ENCODE results near the gene TSC1. TPM values are rescaled to one million over a fixed set of nuclear protein-coding genes. Genes with fewer than 3 reads are reported as not detected.
A peak's percentile ranks its signal among the peaks of the same experiment; 100 is the strongest.

The TSC1 gene
- total RNA-seq, 1 donor from 2014 or later, result 54.4 TPM

DNA sequence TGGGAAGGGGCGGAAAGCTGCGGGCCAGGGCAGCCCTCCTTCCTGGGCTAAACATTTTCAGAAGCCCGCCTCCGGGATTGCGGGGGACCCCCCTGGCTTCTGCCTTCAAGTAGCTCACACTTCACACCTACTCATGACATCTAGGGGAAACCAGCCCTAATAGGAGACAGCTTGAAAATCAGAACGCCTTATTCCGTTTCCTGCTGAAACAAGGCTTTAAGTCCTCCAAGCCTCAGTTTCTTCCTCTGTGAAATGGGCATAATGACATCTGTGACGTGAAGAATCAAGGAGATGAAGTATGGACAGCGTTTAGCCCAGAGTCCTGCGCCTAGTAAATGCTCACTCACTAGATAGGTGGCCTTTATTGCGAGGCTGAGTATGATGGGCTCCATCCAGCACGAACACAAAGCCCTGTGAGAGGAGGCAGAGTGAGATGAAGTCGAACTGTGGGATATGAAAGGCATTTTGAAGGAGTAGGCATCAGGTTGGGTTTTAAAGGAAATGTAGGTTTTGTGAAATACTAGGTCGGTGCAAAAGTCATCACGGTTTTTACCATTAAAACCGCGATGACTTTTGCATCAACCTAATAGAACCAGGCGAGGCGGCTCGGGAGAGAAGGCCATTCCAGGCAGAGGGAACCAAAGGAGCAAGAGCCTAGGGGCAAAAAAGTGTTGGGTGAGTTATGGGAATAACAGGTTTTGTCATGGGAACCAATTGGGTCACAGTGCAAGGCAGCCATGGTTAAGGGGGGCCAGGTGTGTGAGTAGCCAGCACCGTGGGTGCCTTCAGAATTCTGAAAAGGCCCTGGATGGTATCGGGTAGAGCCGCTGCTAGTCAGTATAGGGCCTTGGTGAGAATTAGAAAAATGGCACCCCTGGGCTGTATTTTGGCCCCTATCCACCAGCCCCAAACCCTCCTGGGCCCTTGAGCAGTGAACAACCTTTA is 1.0 kb upstream of the TSC1 start:
- DNase-seq, result no peak
- intact Hi-C loops (cut with micrococcal nuclease), result no loop called here
- ATAC-seq, result no peak

DNA sequence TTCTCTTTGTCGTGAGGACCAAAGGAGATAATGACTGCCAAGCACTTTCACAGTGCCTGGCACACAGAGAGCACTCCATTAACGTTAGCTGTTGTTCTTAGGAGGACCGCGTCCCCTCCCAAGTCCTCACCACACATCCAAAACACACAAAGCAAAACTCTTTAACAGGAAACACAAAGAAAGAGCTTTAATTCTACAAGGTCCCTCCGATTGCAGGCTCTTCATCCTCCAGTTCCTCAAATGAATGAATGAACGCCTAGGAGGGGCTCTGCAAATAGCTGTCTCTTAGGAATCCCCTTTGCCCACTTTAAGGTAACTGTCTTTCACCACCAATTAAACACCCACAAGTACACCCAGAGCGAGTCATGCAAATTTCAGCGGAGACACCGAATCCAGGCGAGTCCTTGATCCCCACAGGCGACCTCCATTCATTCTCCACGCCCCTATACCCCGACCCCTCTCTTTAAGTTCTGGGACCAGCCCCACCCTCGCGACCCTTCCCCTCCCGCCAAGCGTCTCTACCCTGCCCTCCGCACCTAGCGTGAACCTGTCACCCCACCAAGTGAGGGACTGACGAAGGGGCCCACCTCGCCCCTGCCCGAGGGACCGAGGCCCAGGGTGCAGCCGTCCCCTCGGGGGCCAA is 644 bp downstream of the TSC1 start:
- DNase-seq, result no peak
- intact Hi-C loops (cut with micrococcal nuclease), result no loop called here

DNA sequence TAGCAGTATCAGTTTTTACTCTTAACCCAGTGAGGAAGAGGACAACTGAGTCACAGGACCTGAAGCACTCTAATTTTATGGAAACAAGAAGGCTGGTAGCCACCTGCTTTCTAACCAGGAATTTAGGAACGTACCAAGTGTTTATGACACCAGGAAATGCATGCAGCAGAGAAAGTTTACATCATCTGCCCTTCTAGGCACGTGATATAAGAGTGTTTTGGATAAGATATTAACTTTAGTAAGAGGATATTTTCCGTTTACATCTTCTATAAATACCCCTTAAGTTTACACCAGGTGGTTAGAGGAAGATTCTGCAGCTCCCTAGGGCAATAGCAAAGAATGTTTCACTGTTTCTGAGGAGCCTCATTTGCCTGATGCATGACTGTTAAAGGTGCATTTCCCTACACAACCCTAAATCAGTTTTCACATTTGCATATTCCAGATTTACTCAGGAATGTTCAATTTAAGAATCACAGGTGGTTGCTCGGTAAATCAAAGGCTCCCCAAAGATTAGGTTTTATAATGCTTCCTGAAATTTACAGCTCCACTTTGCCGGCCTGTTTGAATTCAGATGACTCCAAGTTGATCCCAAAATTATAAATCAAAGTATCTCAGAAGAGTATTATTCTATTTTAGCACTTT is 1.8 kb downstream of the TSC1 start:
- DNase-seq, result no peak
- no peak for ATAC-seq
- intact Hi-C loops (cut with micrococcal nuclease), result no loop called here

More for the DNA sequence above, 644 bp downstream of the TSC1 start:
- ATAC-seq, result peak; percentile 1

DNA sequence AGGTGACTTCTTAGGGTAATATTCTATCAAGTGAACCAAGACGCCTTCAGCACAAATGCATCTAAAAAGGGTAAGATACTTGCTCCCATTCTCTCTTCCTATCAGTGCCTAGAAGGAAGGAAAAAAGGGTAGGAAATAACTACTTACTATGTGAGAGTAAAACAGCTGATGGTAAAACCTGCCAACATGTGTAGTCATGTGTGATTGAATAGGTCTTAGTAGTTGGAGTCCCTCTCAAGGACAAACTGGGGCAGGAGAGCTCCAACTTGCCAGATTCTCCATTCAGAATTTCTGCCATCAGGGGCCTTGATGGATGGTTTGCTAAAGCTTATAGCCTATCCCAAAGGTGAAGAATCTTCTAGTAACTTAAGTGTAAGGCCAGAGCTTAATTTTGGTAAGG is 5.2 kb downstream of the TSC1 start:
- no peak for DNase-seq
- intact Hi-C loops (cut with micrococcal nuclease), result no loop called here
- ATAC-seq, result no peak

DNA sequence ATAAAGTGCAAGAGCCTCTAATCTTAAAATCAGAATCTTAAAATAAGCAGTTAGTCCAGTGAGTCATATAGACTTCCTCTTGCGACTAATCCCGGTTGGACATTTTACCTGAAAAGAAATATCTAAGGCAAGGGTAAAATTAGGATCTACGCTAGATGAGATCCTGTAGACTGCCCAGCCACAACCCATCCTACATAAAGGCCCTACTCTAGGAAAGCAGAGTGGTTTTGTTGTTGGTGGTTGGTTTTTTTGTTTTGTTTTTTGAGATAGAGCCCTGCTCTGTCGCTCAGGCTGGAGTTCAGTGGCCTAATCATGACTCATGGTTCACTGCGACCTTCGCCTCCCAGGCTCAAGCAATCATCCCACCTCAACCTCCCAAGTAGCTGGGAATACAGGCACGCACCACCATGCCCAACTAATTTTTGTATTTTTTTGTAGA is 6.9 kb downstream of the TSC1 start:
- intact Hi-C loops (cut with micrococcal nuclease), result no loop called here
- DNase-seq, result no peak
- ATAC-seq, result no peak

DNA sequence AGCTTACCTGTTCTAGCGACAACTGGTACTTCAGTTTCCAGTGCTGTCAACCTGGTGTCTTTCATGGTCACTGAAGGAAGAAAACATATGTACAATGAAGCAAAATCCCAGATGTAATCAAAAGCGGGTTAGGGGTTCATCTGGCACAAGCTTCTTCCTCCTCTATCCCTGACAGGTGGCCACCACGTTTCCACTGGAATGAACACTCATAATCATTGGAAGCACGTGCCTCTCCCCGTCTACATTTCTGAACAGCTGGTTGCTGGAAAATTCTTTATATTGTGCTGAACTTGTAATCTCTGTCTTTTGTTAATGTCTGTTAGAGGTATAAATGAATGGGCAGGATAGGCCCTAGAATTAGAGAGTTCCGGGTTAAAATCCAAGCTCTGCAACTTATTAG is 9.4 kb downstream of the TSC1 start:
- intact Hi-C loops (cut with micrococcal nuclease), result no loop called here
- ATAC-seq, result no peak
- no peak for DNase-seq

DNA sequence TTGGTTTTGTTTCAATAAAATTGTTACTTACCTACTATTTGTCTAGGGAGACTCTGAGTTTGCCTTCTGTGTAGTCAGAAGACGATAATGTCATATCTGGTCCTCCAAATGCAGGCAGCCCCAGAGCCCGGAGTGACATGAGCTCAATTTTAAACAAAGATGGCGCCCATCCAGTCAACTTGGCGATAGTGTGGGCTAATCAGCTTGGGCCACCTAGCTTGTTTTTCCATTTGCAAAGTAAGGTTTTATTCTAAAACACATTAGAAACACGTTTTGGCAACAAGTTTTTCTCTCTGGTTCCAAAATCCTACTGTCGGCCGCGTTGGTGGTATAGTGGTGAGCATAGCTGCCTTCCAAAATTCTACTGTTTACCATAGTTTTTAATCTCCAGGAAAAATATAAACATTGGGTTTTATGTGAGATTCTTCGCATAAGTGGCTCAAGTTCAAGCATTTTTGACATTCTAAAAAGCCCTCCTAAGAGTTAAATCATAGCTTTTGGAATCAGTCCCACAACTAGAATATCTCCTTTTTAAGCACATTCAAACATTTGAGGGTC is 13.2 kb downstream of the TSC1 start:
- no peak for ATAC-seq
- intact Hi-C loops (cut with micrococcal nuclease), result no loop called here
- no peak for DNase-seq

DNA sequence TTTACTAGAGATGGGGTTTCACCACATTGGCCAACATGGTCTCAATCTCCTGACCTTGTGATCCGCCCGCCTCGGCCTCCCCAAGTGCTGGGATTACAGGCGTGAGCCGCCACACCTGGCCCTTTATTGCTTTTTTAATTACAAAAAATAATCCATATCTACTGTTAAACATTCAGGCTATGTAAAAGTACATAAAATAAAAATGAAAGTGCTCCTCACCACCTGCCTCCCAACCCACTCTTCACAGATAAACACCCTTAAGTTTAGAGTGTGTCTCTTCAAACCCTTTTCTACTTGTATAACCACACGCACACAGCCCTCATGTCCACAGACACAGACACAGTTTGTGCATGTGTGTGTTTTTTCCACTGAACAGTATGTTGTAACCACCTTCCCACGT is 16.7 kb downstream of the TSC1 start:
- intact Hi-C loops (cut with micrococcal nuclease), result no loop called here
- DNase-seq (no peak), ATAC-seq (no peak)

DNA sequence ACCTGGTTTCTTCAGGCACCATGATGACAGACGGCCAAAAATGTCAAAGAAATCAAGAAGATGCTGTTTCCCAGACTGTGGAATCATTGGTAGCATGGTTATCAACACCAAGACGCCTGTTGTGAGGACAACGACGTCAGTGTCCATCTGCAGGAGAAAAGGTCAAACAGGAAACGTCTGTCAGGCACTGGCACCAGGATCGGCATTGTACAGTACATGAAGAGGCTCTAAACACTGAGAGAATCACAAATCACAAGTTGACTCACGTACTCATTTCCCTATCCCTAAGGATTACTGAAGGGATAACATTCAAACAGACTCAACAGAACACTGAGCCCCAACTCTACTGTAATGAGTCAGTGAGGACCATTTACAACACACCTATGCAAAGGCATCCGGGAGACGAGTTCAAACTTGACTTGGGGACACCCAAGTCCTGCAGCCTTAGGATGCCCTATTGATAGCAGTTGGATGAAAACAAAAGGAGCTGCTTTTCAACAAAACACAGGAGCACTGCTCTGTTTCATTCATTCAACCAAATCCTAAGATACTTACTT is 21.0 kb downstream of the TSC1 start:
- intact Hi-C loops (cut with micrococcal nuclease), result no loop called here
- DNase-seq, result no peak
- ATAC-seq, result no peak

DNA sequence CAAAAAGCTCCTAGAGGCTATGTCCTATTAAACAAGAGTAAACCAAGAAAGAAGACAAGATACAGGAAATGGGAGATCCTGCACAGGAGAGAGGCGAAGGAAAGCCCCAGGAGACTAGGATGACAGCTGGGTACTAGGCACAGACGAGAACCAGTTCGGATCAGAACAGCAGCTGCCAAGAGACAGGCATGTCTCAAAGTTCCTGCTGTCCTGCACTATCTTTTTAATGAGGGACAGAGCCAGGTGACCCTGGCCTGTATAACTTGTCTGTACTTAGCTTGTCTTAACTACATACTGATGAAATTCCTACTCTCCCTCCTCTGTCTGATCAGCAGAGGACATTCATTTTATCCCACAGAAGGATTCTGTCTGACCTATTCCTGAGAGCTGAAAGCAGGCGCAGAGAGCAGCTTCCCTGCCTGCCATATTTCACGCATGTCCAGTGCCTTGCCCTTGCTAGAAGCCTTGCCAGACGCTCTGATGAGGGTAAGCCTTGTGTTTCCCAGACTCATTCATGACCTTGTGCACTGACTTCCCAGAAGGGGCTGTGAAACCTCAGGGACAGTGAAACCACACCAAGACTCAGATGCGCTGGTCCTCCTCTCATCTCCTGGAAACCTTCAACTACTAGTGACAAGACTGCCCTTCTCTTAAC is 24.7 kb downstream of the TSC1 start:
- DNase-seq, result no peak
- intact Hi-C loops (cut with micrococcal nuclease), result no loop called here
- ATAC-seq, result peak; percentile 91

DNA sequence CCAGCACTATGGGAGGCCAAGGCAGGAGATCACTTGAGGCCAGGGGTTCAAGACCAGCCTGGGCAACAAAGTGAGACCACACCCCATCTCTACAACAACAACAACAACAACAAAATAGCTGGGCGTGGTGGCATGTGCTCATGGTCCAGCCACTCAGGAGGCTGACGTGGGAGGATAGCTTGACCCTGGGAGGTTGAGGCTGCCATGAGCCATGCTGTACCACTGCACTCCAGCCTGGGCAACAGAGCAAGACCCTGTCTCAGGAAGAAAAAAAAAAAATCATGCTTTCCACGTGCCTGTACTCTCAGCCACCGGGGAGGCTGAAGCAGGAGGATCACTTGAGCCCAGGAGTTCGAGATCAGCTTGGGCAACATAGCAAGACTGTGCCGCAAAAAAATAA is 29.5 kb downstream of the TSC1 start:
- no peak for DNase-seq
- intact Hi-C loops (cut with micrococcal nuclease), result no loop called here

DNA sequence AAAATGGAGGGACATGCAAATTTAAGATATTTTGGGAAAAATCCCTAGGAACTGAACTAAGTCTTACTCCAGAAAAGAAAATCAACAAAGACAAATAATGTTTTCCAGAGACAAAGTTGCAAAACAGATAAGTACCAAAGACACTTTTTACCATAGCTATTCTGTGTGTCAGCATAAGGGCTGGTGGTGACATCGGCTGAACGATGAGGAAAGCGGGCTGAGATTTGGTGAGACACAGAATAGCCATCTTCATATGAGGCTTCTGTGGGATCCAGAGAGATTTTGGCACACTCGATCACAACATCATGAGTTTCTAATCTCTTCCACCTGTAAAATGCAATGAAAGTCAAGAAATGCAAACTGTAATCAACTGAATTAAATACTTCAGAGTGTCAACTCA is 32.3 kb downstream of the TSC1 start:
- ATAC-seq (no peak), DNase-seq (no peak)
- intact Hi-C loops (cut with micrococcal nuclease), result no loop called here

More for the DNA sequence above, 29.5 kb downstream of the TSC1 start:
- no peak for ATAC-seq

DNA sequence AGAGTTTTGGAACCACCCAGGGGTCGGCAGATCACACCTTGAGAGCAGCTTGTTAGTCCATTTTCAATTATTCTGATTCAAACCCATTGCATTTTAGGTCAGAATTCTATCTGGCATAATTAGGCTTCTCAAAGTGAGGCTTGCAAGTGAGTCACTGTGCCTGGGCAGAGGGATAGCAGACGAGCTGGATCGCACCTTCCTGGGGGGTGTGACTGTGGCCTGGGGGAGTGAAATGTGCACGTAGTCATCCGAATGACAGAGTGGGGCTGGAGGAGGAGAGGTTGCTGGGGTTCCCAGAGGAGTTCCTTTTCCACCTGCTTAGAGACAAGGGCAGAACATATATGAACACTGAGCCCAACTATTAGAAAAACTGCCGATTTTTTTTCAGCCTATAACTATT is 34.0 kb downstream of the TSC1 start:
- ATAC-seq (no peak), DNase-seq (no peak)
- intact Hi-C loops (cut with micrococcal nuclease), result no loop called here

DNA sequence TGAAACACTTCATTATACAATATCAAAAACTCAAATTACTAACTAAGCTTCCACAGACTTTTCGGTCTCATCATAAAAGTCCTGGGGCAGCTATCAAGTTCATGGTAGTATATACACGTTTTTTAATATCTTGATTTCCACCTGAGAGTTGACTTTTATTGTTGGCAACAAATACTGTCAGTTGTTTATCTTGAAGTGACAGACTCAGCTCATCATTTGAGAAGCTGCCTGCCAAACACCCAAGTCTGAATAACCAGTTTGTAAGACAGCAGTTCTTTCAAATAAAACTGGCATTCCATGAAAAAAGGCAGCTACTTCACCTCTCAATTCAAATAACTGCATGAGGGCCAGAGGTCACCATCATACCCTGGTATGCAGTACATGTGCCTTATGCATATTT is 35.1 kb downstream of the TSC1 start:
- ATAC-seq, result no peak
- no peak for DNase-seq
- intact Hi-C loops (cut with micrococcal nuclease), result no loop called here

DNA sequence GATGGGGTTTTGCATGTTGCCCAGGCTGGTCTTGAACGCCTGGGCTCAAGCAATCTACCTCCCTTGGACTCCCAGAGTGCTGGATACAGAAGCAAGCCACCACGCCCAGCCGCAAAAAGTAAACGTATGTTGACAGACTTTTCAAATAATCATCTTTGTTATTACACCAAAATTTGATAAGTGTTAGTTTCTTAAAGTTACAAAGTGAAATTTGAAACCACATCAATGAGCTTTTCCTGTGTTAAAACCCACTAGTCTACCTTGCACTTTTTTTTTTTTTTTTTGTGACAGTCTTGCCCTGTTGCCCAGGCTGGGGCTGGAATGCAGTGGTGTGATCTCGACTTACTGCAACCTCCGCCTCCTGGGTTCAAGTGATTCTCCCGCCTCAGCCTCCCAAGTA is 35.8 kb downstream of the TSC1 start:
- intact Hi-C loops (cut with micrococcal nuclease), result no loop called here
- DNase-seq (no peak), ATAC-seq (no peak)

DNA sequence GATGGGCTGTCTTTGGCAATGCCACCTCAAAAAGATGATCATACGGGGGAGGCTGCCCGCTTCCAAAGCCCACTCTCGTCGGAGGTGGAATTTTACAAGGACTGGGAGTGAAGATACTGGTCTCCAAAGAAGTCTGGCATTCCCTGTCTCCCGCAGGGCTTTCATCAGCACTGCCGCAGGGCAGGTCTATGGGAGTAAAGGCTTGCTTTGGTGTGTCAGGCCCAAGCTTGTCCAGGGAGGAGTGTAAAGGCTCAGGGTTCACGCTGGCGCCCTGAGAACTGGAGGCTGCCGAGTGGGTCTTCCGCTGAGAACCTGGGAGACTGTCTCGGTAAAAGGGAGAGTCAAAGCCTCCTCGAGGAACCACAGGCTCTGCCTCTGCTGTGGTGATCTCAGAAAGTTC is 38.7 kb downstream of the TSC1 start:
- intact Hi-C loops (cut with micrococcal nuclease), result no loop called here
- no peak for DNase-seq

DNA sequence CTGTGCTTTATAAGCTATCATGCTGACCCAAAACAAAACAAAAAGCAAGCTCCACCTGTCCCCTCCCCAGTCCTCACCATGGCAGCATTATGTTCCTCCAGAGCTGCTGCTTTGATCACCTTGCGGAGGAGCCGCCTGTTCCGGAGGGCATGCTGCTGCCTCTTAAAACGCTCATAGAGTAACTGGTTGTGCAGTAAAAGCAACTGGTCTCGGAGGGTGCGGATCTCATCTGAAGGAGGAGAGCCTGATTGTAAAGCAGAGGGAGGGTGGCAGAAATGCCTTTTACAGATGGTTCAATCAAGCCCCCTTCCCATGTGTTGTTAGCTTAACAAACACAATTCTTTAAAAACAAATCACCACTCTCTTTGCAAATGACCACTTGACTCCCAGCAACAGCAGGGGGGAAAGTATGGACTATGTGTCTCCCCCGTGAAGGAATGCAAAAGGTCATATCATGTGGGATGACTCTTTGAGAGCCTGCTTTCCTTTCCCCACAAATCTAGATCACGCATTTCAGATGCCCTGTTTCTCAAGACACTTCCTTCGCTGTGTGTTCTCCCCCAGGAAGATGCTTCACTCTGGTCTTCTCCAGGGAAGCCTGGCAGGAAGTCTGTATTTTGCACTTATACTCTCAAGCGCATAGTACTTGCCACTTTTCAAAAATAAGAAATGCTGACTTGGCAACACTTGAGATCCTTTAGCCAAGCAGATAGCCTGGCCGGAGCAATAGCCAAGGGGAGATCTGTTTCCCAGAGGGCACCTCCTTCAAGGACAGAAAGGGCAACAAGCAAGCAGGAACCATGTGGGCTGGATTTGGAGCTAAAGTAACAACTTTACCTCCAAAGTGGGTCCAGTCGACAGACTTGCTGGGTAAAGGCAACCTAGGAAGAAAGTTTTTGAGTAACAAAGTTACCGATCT is 40.6 kb downstream of the TSC1 start:
- DNase-seq, result no peak
- intact Hi-C loops (cut with micrococcal nuclease), result no loop called here
- no peak for ATAC-seq

More for the DNA sequence above, 38.7 kb downstream of the TSC1 start:
- ATAC-seq, result no peak

Measured in left ventricle myocardium superior (tissue), 1 donor.